ENCODE results near the gene C2CD5.

DNA sequence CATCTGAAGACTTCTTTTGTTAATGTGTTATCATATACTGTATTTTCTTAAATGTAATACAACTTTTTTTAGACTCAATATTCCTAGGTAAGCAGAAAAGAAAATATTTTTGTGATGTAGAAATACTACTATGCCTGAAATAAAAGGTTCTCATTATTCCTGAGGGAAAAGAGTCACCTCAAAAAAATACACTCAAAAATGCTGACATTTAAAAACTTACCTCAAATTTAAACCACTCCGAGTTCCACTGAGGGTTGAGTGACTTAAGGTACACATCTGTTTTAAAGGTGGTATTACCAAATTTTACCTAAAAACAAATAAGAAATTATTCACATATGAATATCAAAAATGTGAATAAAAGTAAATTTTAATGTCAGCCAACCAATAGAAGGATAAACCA is 9.3 kb downstream of the C2CD5 start:
- TF ChIP-seq, protein P1, sequence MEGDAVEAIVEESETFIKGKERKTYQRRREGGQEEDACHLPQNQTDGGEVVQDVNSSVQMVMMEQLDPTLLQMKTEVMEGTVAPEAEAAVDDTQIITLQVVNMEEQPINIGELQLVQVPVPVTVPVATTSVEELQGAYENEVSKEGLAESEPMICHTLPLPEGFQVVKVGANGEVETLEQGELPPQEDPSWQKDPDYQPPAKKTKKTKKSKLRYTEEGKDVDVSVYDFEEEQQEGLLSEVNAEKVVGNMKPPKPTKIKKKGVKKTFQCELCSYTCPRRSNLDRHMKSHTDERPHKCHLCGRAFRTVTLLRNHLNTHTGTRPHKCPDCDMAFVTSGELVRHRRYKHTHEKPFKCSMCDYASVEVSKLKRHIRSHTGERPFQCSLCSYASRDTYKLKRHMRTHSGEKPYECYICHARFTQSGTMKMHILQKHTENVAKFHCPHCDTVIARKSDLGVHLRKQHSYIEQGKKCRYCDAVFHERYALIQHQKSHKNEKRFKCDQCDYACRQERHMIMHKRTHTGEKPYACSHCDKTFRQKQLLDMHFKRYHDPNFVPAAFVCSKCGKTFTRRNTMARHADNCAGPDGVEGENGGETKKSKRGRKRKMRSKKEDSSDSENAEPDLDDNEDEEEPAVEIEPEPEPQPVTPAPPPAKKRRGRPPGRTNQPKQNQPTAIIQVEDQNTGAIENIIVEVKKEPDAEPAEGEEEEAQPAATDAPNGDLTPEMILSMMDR (IDR thresholded peaks at IDR 0.05): no peak
- TF ChIP-seq ZFX (IDR thresholded peaks at IDR 0.05; ENCODE audit: borderline replicate concordance): no peak
